Measurements from ENCODE around the gene ADAM8.
"Not testable (repeated sequence)": the region's sequence is repeated elsewhere in the genome, so short reads cannot be mapped to it uniquely, and the experiment has no call there.

The ADAM8 gene

DNA sequence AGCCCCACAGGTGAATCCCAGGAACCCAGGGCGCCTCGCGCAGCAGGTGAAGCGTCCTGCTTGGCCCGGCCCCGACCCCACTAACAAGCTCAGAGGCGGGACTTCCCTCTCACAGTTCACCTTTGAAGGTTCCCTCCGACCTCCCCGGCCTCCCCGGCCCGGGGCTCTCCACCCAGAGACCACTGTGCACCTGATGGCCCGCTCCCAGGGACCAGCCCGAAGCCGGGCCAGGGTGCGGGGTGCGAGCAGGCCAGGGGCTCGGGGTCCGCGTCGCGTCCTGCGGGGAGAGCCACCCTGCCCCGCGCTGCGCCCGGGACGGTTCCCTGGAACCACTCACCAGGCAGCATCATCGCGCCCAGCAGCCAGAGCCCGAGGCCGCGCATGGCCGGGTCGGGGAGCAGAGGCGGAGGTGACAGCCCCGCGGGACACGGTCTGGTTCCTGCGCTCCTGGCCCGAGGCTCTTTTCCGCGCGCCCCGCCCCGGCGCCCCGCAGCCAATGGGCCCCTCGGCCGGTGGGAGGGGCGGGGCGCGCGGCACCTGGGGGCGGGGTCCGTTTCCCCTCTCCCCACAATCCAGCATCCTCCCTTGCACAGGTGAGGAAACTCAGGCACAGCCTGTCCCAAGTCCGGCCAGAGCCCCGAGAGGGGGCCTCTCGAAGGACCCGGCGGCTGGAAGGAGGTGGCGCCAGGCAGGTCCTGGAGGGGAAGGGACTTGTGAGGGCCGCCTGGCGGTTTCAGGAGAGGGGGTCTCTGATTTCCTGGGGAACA, at the start of gene ADAM8:
Gene ADAM8, minus strand, starts transcription at position 434 of the 767 bp plus-strand sequence. Its CDS starts 51 bp downstream, at position 383.
- peak within 1 kb of the TSS; percentile 91 for H3K27ac Mint-ChIP-seq
- H3K4me3 Mint-ChIP-seq, result peak within 1 kb of the TSS; percentile 88 to 89
- ATAC-seq (replicated peaks), result peak; percentile 49 to 50
- peak; percentile 64 for DNase-seq
- peaks cover 21 to 26% of the 10 kb centered on the region in 2 donors for H3K36me3 Mint-ChIP-seq
- H3K4me1 Mint-ChIP-seq, result peaks cover 31 to 68% of the 10 kb centered on the region in 2 donors
- no peaks in the 10 kb centered on the region for H3K27me3 Mint-ChIP-seq
- no peaks in the 10 kb centered on the region for H3K9me3 Mint-ChIP-seq

DNA sequence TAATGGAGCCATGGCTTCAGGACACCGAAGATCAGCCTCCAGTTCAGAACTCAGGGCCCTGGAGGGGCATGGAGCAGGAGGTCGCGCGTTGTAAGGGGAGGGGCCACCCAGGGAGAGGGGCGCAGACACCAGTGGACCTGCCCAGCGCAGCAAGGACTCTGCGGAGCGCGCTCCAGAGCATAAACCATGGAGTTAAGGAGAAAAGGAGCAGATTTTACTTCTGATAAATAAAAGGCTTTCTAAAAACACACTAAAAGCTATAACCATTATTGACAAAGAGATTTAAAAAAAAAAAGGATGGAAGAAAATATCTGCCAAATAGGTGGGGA, 49.5 kb upstream of the ADAM8 start:
- ATAC-seq (replicated peaks), result no peak
- Mint-ChIP-seq H3K4me1 (peaks cover 11 to 20% of the 10 kb centered on the region in 2 donors), H3K27me3 (peaks cover 50 to 58% of the 10 kb centered on the region in 2 donors), H3K36me3 (no peaks in the 10 kb centered on the region), H3K27ac (no peak overlapping the region), H3K9me3 (no peaks in the 10 kb centered on the region), H3K4me3 (peak overlapping the region; percentile 25 to 59)
- DNase-seq, result no peak

DNA sequence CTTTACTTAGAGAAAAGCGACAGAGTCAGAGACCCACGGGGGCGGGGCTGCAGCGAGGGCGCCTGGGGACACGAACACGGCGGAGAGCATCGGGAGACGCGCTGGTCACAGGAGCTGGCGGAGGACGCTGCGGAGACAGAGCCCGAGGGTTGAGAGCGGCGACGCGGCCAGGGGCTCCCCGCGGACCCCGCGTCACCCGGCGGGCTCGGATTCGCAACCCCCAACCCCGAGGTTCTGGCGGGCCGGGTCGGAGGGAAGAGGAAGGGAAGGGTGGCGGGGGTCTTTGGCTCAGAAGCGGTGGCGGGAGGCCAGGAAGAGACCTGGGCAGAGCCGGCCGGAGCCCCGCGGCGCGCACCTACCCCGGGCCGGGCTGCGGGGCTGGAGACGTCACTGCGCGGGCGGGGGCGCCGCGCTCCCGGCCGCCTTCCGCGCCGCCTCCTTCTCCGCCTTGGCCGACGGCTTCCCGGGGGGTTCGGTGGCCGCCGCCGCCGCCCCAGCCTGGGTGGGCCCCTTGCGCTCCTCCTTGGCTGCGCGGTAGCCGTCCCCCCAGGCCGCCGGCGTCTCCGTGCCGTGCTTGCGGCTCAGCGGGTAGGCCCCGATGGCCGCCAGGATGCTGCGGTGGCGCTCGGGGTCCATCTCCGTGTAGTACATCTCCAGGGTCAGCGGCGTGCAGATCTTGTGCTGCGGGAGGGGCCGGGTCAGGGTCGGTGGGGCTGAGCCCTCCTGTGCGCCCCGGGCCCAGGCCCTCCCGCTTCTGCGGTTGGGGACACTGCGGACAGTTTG, 49.0 kb upstream of the ADAM8 start:
- DNase-seq, result no peak
- H3K9me3 Mint-ChIP-seq, result no peaks in the 10 kb centered on the region
- no peak overlapping the region for H3K27ac Mint-ChIP-seq
- ATAC-seq (replicated peaks), result no peak
- H3K36me3 Mint-ChIP-seq, result no peaks in the 10 kb centered on the region
- peaks cover 11 to 20% of the 10 kb centered on the region in 2 donors for H3K4me1 Mint-ChIP-seq
- peak overlapping the region; percentile 73 to 87 for H3K4me3 Mint-ChIP-seq
- H3K27me3 Mint-ChIP-seq, result peaks cover 44 to 53% of the 10 kb centered on the region in 2 donors

DNA sequence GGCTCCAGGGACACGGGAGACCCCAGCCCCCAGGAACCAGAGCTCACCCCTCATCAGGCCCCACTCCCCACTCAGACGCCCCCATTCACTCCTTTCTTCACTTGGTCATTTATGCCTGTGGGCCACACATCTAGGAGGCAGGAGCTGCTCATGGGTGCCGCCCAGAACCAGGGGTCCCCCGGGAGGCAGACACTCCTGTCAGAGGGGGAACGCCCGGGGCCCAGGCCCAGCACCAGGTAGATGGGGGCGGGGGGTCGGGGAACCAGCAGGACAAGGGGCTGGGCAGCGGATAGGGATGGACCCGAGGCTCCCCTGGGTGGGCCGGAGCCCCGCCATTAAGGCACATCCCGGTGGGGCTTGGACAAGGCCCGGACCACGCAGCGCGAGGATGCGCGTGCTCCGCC, 48.2 kb upstream of the ADAM8 start:
- Mint-ChIP-seq H3K4me1 (peaks cover 9 to 17% of the 10 kb centered on the region in 2 donors), H3K36me3 (no peaks in the 10 kb centered on the region), H3K4me3 (peak overlapping the region; percentile 73 to 87), H3K9me3 (peaks cover 0 to 3% of the 10 kb centered on the region in 2 donors), H3K27ac (no peak overlapping the region), H3K27me3 (peaks cover 46 to 56% of the 10 kb centered on the region in 2 donors)
- no peak for DNase-seq
- ATAC-seq (replicated peaks), result no peak

DNA sequence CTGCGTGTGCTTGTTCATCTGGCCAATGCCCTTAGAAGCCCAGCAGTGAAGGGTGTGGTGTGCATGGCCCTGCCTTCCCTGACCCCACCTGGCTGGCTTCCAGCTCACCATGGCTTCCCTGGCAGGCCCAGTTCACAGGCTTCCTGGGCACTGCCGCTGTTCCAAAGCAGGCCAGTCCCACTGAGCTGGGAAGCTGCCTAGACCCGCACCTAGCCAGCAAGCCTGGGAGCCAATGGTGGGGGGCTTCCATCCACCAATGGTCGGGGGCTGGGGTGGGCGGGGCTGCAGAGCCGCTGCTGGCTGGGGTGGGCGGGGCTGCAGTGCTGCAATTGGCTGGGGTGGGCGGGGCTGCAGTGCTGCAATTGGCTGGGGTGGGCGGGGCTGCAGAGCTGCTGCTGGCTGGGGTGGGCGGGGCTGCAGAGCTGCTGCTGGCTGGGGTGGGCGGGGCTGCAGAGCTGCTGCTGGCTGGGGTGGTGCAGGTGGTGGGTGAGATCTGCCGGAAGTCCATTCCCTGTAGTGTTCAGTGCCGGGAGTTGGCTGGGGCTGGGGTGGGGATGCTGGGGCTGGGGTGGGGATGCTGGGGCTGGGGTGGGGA, 47.6 kb upstream of the ADAM8 start:
- peak; percentile 75 to 83 for ATAC-seq (replicated peaks)
- Mint-ChIP-seq H3K27me3 (peaks cover 48 to 57% of the 10 kb centered on the region in 2 donors), H3K9me3 (peaks cover 0 to 3% of the 10 kb centered on the region in 2 donors), H3K4me3 (no peak overlapping the region), H3K36me3 (no peaks in the 10 kb centered on the region), H3K27ac (no peak overlapping the region), H3K4me1 (peaks cover 12 to 19% of the 10 kb centered on the region in 2 donors)
- no peak for DNase-seq

DNA sequence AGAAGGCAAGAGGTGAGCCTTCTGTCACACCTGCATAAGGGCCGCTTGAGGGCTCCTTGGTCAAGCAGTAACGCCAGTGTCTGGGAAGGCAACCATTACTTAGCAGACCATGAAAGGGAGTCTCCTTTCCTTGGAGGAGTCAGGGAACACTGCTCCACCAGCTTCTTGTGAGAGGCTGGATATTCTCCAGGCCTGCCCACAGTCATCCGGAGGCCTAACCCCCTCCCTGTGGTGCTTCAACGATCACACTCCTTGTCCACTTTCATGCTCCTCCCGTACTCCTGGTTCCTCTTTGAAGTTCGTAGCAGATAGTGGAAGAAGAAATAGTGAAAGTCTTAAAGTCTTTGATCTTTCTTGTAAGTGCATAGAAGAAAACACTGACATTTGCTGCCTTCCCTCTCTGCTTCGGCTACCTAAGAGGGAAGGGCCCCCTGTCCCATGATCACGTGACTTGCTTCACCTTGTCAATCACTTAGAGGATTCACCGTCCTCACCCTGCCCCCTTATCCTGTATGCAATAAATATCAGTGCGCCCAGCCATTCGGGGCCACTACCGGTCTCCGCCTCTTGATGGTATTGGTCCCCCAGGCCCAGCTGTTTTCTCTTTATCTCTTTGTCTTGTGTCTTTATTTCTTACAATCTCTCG, 45.5 kb upstream of the ADAM8 start:
- H3K9me3 Mint-ChIP-seq; H3K4me3 Mint-ChIP-seq; H3K27ac Mint-ChIP-seq; H3K36me3 Mint-ChIP-seq; DNase-seq; ATAC-seq (replicated peaks): not testable (repeated sequence)
- peaks cover 36 to 44% of the 10 kb centered on the region in 2 donors for H3K27me3 Mint-ChIP-seq
- peaks cover 13 to 27% of the 10 kb centered on the region in 2 donors for H3K4me1 Mint-ChIP-seq

DNA sequence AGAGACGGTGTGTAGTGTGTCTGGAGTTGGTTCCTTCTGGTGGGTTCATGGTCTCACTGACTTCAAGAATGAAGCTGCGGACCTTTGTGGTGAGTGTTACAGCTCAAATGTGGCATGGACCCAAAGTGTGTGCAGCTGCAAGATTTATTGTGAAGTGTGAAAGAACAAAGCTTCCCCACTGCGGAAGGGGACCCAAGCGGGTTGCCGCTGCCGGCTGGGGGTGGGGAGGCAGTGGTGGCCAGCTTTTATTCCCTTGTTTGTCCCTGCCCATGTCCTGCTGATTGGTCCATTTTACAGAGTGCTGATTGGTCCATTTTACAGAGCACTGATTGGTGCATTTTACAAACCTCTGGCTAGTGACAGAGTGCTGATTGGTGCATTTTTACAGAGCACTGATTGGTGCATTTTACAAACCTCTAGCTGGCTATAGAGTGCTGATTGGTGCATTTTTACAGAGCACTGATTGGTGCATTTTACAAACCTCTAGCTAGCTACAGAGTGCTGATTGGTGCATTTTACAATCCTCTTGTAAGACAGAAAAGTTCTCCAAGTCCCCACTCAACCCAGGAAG, 44.3 kb upstream of the ADAM8 start:
- H3K27ac Mint-ChIP-seq; H3K4me3 Mint-ChIP-seq; DNase-seq; H3K9me3 Mint-ChIP-seq; H3K36me3 Mint-ChIP-seq; ATAC-seq (replicated peaks): not testable (repeated sequence)
- H3K27me3 Mint-ChIP-seq, result peaks cover 26 to 32% of the 10 kb centered on the region in 2 donors
- H3K4me1 Mint-ChIP-seq, result peaks cover 11 to 22% of the 10 kb centered on the region in 2 donors

DNA sequence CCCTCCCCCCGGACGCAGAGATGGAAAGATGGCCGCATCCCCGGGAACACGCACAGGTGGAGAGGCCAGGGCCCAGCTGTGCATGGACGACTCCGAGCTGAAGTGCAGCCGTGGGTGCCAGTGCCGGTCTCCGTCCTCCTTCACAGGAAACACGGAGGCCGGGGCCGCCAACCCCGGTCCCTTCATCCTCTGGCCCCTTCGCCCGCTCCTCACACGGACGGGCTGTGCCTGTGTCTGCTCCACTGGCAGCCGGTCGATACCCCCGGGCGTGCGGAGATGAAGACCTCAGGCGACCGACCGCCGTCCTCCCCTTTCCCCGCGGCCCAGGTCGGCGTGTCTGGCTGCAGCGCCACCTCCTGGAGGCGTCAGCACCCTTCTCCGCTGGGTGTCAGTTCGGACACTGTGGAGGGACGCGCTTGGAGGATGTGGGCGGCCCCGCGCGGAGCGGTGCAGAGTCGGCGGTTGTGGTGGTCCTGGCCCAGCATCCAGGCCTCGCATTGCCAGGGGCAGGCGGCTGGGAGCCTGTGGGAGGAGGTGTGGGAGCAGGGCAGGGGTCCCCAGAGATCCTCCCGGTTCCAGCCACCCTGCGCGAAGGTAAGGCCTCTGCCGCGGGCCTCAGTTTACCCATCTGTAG, 41.9 kb upstream of the ADAM8 start:
- Mint-ChIP-seq H3K4me1 (peaks cover 14 to 23% of the 10 kb centered on the region in 2 donors), H3K27me3 (peaks cover 17 to 21% of the 10 kb centered on the region in 2 donors), H3K9me3 (peaks cover 0 to 5% of the 10 kb centered on the region in 2 donors), H3K27ac (no peak overlapping the region), H3K36me3 (peaks cover 4 to 10% of the 10 kb centered on the region in 2 donors), H3K4me3 (peak overlapping the region; percentile 65 to 81)
- DNase-seq, result peak; percentile 65
- peak; percentile 97 for ATAC-seq (replicated peaks)

DNA sequence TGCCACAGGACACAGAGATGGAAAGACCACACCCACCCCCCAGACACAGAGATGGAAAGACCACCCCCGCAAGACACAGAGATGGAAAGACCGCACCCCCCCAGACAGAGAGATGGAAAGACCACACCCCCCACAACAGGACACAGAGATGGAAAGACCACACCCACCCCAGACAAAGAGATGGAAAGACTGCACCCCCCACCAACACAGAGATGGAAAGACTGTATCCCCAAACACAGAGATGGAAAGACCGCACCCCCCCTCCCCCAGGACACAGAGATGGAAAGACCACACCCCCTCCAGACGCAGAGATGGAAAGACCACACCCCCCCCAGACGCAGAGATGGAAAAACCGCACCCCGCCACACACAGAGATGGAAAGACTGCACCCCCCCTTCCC, 40.1 kb upstream of the ADAM8 start:
- no peak overlapping the region for H3K27ac Mint-ChIP-seq
- ATAC-seq (replicated peaks) (no peak), DNase-seq (no peak)
- peaks cover 14 to 21% of the 10 kb centered on the region in 2 donors for H3K27me3 Mint-ChIP-seq
- peaks cover 14 to 23% of the 10 kb centered on the region in 2 donors for H3K4me1 Mint-ChIP-seq
- peaks cover 12 to 16% of the 10 kb centered on the region in 2 donors for H3K36me3 Mint-ChIP-seq
- peaks cover 0 to 5% of the 10 kb centered on the region in 2 donors for H3K9me3 Mint-ChIP-seq
- H3K4me3 Mint-ChIP-seq, result peak overlapping the region in 1 of 2 donors; percentile 10

DNA sequence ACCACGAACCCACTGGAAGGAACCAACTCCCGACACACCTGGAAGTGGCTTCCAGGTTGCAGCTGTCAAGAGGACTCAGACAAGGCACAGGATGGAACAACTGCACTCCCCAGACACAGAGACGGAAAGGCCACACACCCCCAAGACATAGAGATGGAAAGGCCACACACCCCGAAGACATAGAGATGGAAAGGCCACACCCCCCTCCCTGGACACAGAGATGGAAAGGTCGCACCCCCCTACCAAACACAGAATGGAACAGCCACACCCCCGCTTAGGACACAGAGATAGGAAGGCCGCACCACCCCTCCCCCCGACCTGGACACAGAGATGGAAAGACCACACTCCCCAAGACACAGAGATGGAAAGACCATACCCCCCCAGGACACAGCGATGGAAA, 39.6 kb upstream of the ADAM8 start:
- DNase-seq, result no peak
- ATAC-seq (replicated peaks), result no peak
- Mint-ChIP-seq H3K4me1 (peaks cover 14 to 23% of the 10 kb centered on the region in 2 donors), H3K27ac (no peak overlapping the region), H3K9me3 (peaks cover 0 to 5% of the 10 kb centered on the region in 2 donors), H3K27me3 (peaks cover 14 to 21% of the 10 kb centered on the region in 2 donors), H3K4me3 (no peak overlapping the region), H3K36me3 (peaks cover 12 to 16% of the 10 kb centered on the region in 2 donors)

DNA sequence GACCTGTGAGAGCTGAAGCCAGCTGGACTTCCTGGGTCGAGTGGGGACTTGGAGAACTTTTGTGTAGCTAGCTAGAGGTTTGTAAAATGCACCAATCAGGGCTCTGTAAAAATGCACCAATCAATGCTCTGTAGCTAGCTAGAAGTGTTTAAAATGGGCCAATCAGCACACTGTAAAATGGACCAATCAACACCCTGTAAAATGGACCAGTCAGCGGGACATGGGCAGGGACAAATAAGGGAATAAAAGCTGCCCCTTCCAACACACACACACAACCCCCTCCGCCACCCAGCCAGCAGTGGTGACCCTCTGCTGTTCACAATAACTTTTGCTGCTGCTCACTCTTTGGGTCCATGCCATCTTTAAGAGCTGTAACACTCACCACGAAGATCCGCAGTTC, 39.2 kb upstream of the ADAM8 start:
- Mint-ChIP-seq H3K27ac (no peak overlapping the region), H3K4me1 (peaks cover 14 to 23% of the 10 kb centered on the region in 2 donors), H3K27me3 (peaks cover 14 to 21% of the 10 kb centered on the region in 2 donors), H3K36me3 (peaks cover 12 to 16% of the 10 kb centered on the region in 2 donors), H3K4me3 (no peak overlapping the region), H3K9me3 (peaks cover 0 to 5% of the 10 kb centered on the region in 2 donors)
- ATAC-seq (replicated peaks) (no peak), DNase-seq (no peak)

DNA sequence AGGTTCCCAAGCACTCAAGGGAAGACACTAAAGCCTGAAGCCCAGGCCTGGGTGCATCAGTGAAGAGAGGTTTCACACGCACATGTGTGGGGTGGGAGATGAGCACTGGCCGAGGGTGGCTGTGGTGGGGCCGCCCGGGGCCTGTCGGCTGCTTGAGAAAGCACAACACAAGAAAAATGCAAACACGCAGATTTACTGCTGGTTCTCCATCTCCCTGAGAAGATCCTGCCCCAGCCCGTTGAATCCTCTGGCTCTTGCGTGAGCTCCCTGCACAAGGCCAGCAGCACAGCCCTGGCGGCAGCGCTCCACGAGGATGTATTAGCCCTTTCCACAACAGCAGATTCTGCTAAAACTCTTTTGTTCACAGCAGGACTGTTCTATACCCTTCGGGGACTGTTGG, 38.2 kb upstream of the ADAM8 start:
- Mint-ChIP-seq H3K27me3 (peaks cover 8 to 14% of the 10 kb centered on the region in 2 donors), H3K4me1 (peaks cover 14 to 23% of the 10 kb centered on the region in 2 donors), H3K9me3 (peaks cover 0 to 2% of the 10 kb centered on the region in 2 donors), H3K4me3 (no peak overlapping the region), H3K36me3 (peaks cover 13 to 17% of the 10 kb centered on the region in 2 donors), H3K27ac (no peak overlapping the region)
- DNase-seq, result no peak
- ATAC-seq (replicated peaks), result no peak

DNA sequence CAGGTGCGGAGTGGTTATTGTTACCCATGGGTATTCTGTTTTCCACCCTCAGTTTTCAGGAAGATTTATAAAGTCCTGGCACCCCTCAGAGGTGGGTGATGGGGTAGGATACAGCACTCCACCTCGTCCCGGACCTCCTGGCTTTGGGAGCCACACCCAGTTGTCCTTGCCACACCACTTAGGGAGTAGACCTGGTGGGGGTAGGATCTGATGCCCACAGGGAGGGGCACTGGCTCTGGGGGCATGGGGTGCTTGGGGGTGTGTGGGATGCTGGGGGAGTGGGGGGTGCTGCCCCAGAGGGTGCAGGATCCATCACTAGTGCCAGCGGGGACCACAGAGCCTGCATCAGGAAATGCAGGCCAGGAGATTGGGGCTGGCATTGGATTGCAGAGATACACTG, 36.5 kb upstream of the ADAM8 start:
- DNase-seq (no peak), ATAC-seq (replicated peaks) (no peak)
- H3K4me3 Mint-ChIP-seq, result no peak overlapping the region
- no peaks in the 10 kb centered on the region for H3K27me3 Mint-ChIP-seq
- peaks cover 0 to 2% of the 10 kb centered on the region in 2 donors for H3K9me3 Mint-ChIP-seq
- H3K27ac Mint-ChIP-seq, result no peak overlapping the region
- H3K36me3 Mint-ChIP-seq, result peaks cover 15 to 20% of the 10 kb centered on the region in 2 donors
- peaks cover 8 to 13% of the 10 kb centered on the region in 2 donors for H3K4me1 Mint-ChIP-seq
